ENCODE results near the gene PRR13. TPM values are rescaled to one million over a fixed set of nuclear protein-coding genes. Genes with fewer than 3 reads are reported as not detected.

The PRR13 gene
- total and polyA plus RNA-seq, 2 of the 13 experiments (the other 11 are each of a cell fraction or from before 2014, with no cell fraction given) = 65.0 to 102 TPM

GRCh38 chr12:53482626-53483168 lies 41.2 kb downstream of the PRR13 start (continued):
- TF ChIP-seq ZNF609 (CRISPR knock-in tag; IDR thresholded peaks at IDR 0.05; ENCODE audit: borderline replicate concordance) (peak; percentile 17; the same call in 1 of the 2 replicates), IRX3 (CRISPR knock-in tag; IDR thresholded peaks at IDR 0.05; ENCODE audit: borderline replicate concordance, low read depth) (peak; percentile 20; the same call in 1 of the 2 replicates), PATZ1 (CRISPR knock-in tag; IDR thresholded peaks at IDR 0.05) (peak; percentile 60; the same call in 1 of the 2 replicates), POGK (CRISPR knock-in tag; conservative IDR thresholded peaks at IDR 0.05) (peak; percentile 42; the same call in 1 of the 2 replicates), ZNF350 (CRISPR knock-in tag; IDR thresholded peaks at IDR 0.05; ENCODE audit: borderline replicate concordance, low read depth) (no peak), ZNF687 (CRISPR knock-in tag; IDR thresholded peaks at IDR 0.05) (peak; percentile 42; the same call in 1 of the 2 replicates), KDM2A (CRISPR knock-in tag; IDR thresholded peaks at IDR 0.05; ENCODE audit: borderline replicate concordance, low read depth) (peak; percentile 45; the same call in 1 of the 2 replicates), CEBPG (CRISPR knock-in tag; IDR thresholded peaks at IDR 0.05) (no peak), ZNF576 (CRISPR knock-in tag; IDR thresholded peaks at IDR 0.05) (no peak)

Data from HepG2 (cell line).